ENCODE results near the gene MMP3.

GRCh38 chr11:102824556-102824955 lies 18.9 kb downstream of the MMP3 start:
- no peak for TF ChIP-seq CTCF (conservative IDR thresholded peaks at IDR 0.05)
- TF ChIP-seq EZH2 (IDR thresholded peaks at IDR 0.05; ENCODE audit: low read depth), result no peak

Data from PC-9 (cell line).